GM18519 (cell line): Measurements from ENCODE around the gene TPX2.

ENCODE experiments used
- ATAC-seq: cut with Tn5 transposase; IDR thresholded peaks from one replicate; pipeline ENCODE4 v1.9.1; 2021; ENCODE audit warnings: mild to moderate bottlenecking, moderate library complexity; ENCODE audit not compliant: unreplicated experiment, low FRiP score

The TPX2 gene

GRCh38 chr20:31706607-31707257, 32.4 kb upstream of the TPX2 start:
- ATAC-seq = no peak

DNA sequence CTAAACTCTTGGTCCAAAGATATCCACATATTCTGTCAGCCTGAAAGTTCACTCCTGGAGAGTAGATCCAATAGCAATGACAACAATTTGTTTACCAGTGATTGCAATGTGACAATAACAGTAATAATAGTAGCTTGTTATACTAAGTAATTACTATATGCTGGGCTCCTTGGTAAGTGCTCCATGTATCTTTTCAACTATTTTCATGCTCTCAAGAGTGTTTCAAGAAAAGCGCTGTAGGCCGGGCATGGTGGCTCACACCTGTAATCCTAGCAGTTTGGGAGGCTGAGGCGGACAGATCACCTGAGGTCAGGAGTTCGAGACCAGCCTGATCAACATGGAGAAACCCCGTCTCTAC, 31.9 kb upstream of the TPX2 start:
- ATAC-seq = no peak

DNA sequence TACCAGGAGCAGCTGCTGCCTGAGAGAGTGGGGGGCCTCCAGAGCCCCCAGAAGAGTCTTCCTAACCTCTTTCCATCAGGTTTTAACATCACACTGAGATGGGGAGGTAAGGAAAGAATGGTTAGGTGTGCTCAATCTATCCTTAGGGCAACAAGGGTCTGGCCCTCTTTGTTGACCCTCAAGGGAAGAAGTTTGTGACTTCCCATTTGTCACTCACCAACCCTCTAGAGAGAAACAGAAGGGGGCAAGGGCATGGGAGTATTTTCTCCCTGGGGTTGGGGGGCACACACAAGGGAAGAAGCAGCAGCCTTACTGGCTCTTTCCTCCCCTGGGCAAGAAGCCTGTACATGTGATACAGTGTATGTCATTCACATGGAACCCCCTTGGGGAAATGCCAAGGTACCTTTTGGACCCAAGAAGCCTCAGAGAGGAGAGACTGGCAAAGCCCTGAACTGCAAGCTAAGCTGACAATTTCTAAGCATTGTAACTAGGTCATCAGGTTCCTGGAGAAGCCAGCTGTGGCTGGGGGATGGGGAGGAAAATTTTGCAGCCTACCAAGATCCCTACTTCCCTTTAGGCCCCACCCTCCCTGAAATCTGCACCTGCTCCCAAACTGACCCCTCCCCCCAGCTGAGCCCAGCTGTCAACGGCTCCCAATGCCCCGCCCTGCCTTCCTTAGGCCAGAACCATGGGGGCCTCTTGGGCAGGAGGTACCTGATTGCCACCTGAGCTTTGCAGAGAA, 30.9 kb upstream of the TPX2 start:
- ATAC-seq = no peak

DNA sequence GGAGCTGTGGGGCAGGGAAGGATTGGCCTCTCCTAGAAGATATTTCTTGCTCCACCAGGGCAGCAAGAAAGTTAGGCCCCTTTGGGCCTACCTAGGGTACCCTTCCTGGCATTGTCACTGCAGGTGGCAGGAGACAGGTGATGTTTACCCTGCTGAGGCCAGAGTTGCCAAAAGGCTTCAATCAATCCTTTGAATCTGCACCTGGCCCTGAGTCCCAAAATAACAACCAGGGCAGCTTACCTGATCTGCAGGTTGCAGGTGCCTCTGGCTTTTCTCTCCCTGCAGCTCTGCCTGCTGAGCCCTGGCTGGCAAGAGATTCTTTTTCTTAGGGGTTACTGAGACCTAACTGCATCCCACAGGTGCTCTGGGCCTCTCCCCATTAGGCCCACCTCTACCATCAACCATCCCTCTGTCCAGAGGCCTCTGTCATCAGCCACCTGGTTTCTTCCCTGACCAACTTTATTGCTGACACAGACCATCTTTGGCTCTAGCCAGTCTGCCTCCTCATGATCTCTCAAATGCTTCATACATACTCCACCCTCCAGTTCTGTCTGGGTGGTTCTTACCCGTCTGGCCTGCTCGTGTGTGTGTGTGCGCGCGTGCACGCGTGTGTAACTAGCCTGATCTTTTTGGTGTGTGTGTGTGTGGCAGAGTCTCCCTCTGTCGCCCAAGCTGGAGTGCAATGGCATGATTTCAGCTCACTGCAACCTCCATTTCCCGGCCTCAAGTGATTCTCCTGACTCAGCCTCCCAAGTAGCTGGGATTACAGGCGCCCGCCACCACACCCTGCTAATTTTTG, 30.2 kb upstream of the TPX2 start:
- ATAC-seq = no peak

DNA sequence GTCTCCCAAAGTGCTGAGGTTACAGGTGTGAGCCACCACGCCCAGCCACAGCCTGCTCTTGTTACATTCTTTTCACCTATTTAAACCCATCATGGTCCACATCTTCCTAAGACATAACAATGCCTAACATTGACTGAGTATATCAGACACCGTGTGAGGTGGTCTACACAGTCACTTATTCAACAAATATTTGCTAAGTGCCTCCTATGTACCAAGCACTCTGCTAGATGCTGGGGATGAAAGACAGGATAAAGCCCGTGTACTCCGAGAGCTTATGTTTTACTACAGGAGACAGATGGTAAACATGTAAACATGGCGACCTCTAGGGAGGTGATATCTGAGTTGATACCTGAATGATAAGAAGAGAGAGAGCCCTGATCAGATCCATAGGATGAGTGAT, 29.2 kb upstream of the TPX2 start:
- no peak for ATAC-seq

- no peak for ATAC-seq
Observed at GRCh38 chr20:31710423-31711108, 28.5 kb upstream of the TPX2 start.

GRCh38 chr20:31711179-31712111, 27.6 kb upstream of the TPX2 start:
- no peak for ATAC-seq

DNA sequence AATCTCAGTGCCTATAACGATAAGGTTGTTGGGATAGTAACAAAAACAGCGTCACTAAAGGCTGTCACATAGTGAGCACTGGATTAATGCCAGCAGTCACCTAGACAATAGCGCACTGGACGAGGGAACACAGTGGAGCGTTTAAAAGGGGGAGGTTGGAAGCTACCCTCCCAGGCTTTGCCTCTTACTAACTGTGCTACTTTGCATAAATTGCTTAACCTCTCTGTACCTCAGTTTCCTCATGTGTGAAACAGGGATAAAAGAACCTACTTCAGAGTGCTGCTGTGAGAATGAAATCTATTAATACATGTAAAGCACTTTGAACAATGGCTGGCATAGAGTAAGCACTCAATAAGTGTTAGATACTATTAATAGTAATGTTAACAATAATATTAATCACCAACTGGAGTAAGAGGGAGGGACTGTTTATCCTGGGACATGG, 27.0 kb upstream of the TPX2 start:
- no peak for ATAC-seq

- no peak for ATAC-seq
Observed at GRCh38 chr20:31712564-31713311, 26.4 kb upstream of the TPX2 start.

DNA sequence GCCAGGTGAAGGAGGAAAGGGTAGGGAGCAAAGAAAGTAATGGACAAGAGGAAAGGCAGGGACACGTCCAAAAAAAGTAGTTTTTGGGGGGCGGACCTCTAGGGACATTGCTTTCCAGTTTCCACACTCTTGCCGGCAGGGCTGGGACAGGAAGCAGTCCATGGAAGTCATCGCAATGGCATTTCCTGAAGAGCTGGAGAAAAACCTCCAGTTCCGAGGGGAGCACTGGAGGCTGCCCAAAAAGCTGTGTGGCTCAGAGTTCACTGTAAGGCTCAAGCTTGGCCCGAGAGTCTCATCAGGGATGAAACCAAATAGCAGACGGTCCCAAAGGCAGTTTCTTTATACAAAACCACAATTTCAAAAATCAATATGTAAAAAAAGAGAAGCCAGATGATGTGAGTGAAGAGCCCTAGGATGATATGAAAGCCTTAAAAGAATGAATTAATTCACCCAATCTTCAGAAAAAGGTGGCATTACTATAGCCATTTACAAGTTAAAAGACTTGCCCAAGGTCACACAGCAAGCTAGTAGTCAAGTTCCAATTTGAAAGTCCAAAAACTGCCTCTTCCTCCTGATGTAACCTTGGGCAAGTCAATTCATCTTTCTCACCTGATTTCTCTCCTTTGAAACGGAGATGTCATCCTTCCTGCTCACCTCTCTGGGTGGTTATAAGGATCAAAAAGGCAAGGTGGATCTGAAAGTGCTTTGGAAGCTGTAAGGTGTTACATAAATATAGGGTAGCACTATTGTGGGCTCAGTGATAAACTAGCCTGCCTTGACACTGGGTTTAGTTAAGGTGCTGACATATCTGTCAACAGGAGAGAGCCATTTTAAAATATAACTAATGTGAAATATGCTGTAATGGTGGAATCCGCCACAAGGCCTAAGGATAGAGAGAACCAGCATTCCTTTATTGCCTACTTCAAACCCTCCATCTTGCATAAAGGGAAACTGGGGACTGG, 25.5 kb upstream of the TPX2 start:
- ATAC-seq = no peak

DNA sequence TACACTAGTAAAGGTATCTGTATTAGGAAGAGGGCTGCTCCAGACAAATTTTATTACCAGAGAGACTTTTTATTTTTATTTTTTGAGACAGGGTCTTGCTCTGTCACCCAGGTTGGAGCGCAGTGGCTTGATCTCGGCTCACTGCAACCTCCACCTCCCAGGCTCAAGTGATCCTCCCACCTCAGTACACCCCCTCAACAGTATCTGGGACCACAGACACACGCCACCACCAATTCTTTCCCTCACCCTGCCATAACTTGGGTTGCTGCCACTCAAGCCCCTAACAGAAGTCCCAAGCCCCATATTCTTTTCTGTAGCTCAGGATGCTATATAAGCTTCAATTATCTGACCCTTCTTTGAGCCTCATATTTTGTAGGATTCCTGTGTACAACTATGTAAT, 23.3 kb upstream of the TPX2 start:
- no peak for ATAC-seq

GRCh38 chr20:31716351-31716750, 22.7 kb upstream of the TPX2 start:
- ATAC-seq = no peak

- ATAC-seq = no peak
Observed at GRCh38 chr20:31716818-31717477, 22.1 kb upstream of the TPX2 start.

DNA sequence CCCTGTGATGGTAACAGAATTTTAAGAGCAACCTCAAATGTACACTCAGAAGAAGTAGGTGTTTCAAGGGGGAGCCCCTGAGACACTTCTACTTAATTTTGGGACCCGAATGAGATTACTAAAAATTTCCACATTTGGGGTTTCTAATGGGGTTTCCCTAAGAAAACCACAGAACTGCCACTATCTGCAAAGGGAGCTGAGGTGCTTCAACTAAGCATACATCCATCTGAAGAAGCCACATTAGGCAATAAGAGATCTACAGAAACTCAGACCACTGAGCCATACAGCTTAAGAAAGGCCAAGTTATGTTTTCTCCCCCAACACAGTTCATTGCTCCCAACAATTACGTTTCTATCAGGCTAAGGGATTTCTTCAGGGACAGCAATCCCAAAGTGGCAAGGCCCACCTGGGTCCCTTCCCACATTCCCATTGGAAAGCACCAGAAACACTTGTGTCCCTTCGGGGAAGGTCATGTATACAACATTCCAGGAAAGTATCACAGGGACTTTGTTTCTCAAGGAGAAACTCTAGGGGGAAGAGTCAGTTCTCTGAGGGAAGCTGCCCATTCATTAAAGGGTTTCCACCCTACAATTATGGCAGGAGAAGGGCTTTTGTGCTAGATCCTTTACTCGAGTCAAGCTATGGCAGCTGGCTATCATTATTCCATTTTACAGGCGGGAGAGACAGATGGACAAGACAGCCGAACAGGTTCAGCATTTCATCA, 21.4 kb upstream of the TPX2 start:
- no peak for ATAC-seq

- ATAC-seq = no peak
Observed at GRCh38 chr20:31718952-31719643, 20.0 kb upstream of the TPX2 start.
